HCT116 (cell line): ENCODE data around the gene NAV3. TPM values are rescaled to one million over a fixed set of nuclear protein-coding genes. Genes with fewer than 3 reads are reported as not detected.

Source experiments
- ATAC-seq: fragments of 200-7000 bp; cut with Tn5 transposase; 2 replicates; pipeline ENCODE4 v1.9.1; 2020; ENCODE audit warnings: mild to moderate bottlenecking, moderate library complexity
- BruUV-seq: library from RNA; stranded (reverse); fragments of 400-500 nt; replicated peaks from 2 replicates; lab custom pipeline; 2021; lab: Mats Ljungman, UMichigan
- CTCF ChIA-PET: fragments of 300-600 bp; sonication (Branson Sonifier 250); formaldehyde crosslinking; loops from one replicate; lab custom pipeline; 2021; ENCODE audit warnings: antibody characterized with exemption; lab: Charles Lee
- POLR2A ChIA-PET: fragments of 300-600, 350-600 bp; sonication (Branson Sonifier 250); formaldehyde crosslinking; loops from one replicate; lab custom pipeline; 2021; ENCODE audit warnings: antibody characterized with exemption; lab: Charles Lee
- RAD21 ChIA-PET, 2 experiments: fragments of 300-600 bp; sonication (Branson Sonifier 250); formaldehyde crosslinking; loops; one replicate each; lab custom pipeline; 2023; ENCODE audit warnings: low total read pairs in 2 of 2; ENCODE audit not compliant: uncharacterized antibody in 2 of 2, unreplicated experiment in 2 of 2, low non-redundant PET in 1 of 2; lab: Charles Lee
- DNase-seq: peaks from one replicate; pipeline ENCODE4 v3.0.0-alpha.2; 2010; ENCODE audit warnings: low read depth, low spot score
- H2AFZ ChIP-seq: fragments of 200-600 bp; shearing (Covaris generic), sonication (generic); 2 replicates; pipeline ENCODE4 v1.6.1; 2017; ENCODE audit warnings: low read depth, mixed run types, mixed read lengths, antibody characterized with exemption, low read length; ENCODE audit not compliant: poor library complexity, severe bottlenecking
- H3K27ac ChIP-seq: 2 replicates; pipeline ENCODE4 v1.5.1; 2012; ENCODE audit warnings: low read depth, low read length
- H3K27me3 ChIP-seq: fragments of 200-600 bp; sonication (generic); 2 replicates; pipeline ENCODE4 v1.6.1; 2016; ENCODE audit warnings: mixed run types, low read length, mixed read lengths; ENCODE audit not compliant: insufficient read depth
- H3K36me3 ChIP-seq, 2 experiments: fragments of 200-500 bp in 1 of 2; fragments of 200-600 bp in 1 of 2; sonication (Bioruptor generic) in 1 of 2; sonication (generic) in 1 of 2; 2 replicates each; pipeline versions ENCODE4 v1.5.1 to v1.6.1; 2014 to 2016; ENCODE audit warnings: low read length in 2 of 2, inconsistent platforms in 1 of 2, mixed read lengths in 1 of 2, mixed run types in 1 of 2; ENCODE audit not compliant: insufficient read depth in 2 of 2, control insufficient read depth in 1 of 2
- H3K4me1 ChIP-seq, 2 experiments: fragments of 200-600 bp in 1 of 2; sonication (generic) in 1 of 2; 2 replicates each; pipeline versions ENCODE4 v1.5.1 to v1.6.1; 2012 to 2017; ENCODE audit warnings: low read length in 2 of 2, inconsistent platforms in 1 of 2, mild to moderate bottlenecking in 1 of 2, mixed read lengths in 1 of 2, mixed run types in 1 of 2, moderate library complexity in 1 of 2; ENCODE audit not compliant: insufficient read depth in 2 of 2, control insufficient read depth in 1 of 2
- H3K4me2 ChIP-seq: fragments of 200-600 bp; sonication (generic); 2 replicates; pipeline ENCODE4 v1.6.1; 2017; ENCODE audit warnings: mixed run types, low read length, mixed read lengths
- H3K4me3 ChIP-seq, 2 experiments: fragments of 200-600 bp in 1 of 2; sonication (generic) in 1 of 2; replicated peaks in 1 of 2; 2 replicates each; pipeline ENCODE4 v1.5.1; 2011 to 2016; ENCODE audit warnings: low read length in 2 of 2, control low read depth in 1 of 2, low read depth in 1 of 2, mild to moderate bottlenecking in 1 of 2, mixed read lengths in 1 of 2, mixed run types in 1 of 2
- H3K79me2 ChIP-seq: fragments of 200-600 bp; sonication (generic); 2 replicates; pipeline ENCODE4 v1.6.1; 2017; ENCODE audit warnings: mild to moderate bottlenecking, mixed run types, low read length, moderate library complexity, mixed read lengths; ENCODE audit not compliant: insufficient read depth
- H3K9ac ChIP-seq: fragments of 200-600 bp; sonication (generic); 2 replicates; pipeline ENCODE4 v1.6.1; 2016; ENCODE audit warnings: low read length, mixed read lengths
- H3K9me2 ChIP-seq: fragments of 200-600 bp; sonication (generic), shearing (Covaris generic); 2 replicates; pipeline ENCODE4 v1.6.1; 2017; ENCODE audit warnings: mixed run types, mild to moderate bottlenecking, moderate library complexity; ENCODE audit not compliant: insufficient read depth
- H3K9me3 ChIP-seq, 2 experiments: fragments of 200-500 bp in 1 of 2; fragments of 200-600 bp in 1 of 2; sonication (Bioruptor generic) in 1 of 2; sonication (generic) in 1 of 2; 2 replicates each; pipeline ENCODE4 v1.6.1; 2014 to 2017; ENCODE audit warnings: low read length in 2 of 2, mixed read lengths in 2 of 2, inconsistent platforms in 1 of 2, low read depth in 1 of 2, mild to moderate bottlenecking in 1 of 2, mixed run types in 1 of 2, moderate library complexity in 1 of 2; ENCODE audit not compliant: control insufficient read depth in 1 of 2, insufficient read depth in 1 of 2
- H4K20me1 ChIP-seq: fragments of 200-600 bp; sonication (generic), shearing (Covaris generic); 2 replicates; pipeline ENCODE4 v1.6.1; 2017; ENCODE audit warnings: mixed run types, mild to moderate bottlenecking, moderate library complexity; ENCODE audit not compliant: insufficient read depth
- CBX3 ChIP-seq: IDR thresholded peaks from 2 replicates; pipeline ENCODE4 v1.6.1; 2012; ENCODE audit warnings: low read depth
- CEBPB ChIP-seq: IDR thresholded peaks from 2 replicates; pipeline ENCODE4 v1.6.1; 2012; ENCODE audit warnings: low read depth
- CTCF ChIP-seq, 3 experiments: fragments of 200-600 bp in 1 of 3; sonication (generic) in 1 of 3; IDR thresholded peaks in 2 of 3; conservative IDR thresholded peaks in 1 of 3; 2 replicates each; pipeline ENCODE4 v1.5.1; 2012 to 2017; ENCODE audit warnings: low read depth in 2 of 3, low read length in 2 of 3, antibody characterized with exemption in 1 of 3, borderline replicate concordance in 1 of 3, control low read depth in 1 of 3, mild to moderate bottlenecking in 1 of 3, mixed read lengths in 1 of 3, mixed run types in 1 of 3, moderate library complexity in 1 of 3; ENCODE audit not compliant: insufficient read depth in 1 of 3
- EGR1 ChIP-seq: IDR thresholded peaks from 2 replicates; pipeline ENCODE4 v1.6.1; 2012; ENCODE audit warnings: low read depth
- ELF1 ChIP-seq: IDR thresholded peaks from 2 replicates; pipeline ENCODE4 v1.6.1; 2012; ENCODE audit warnings: low read depth, borderline replicate concordance
- EZH2 ChIP-seq: fragments of 200-600 bp; sonication (generic); IDR thresholded peaks from 2 replicates; pipeline ENCODE4 v1.6.1; 2017; ENCODE audit warnings: antibody characterized with exemption, mixed run types
- EZH2phosphoT487 ChIP-seq: fragments of 200-600 bp; IDR thresholded peaks from 2 replicates; pipeline ENCODE4 v1.6.1; 2018; ENCODE audit warnings: antibody characterized with exemption, borderline replicate concordance
- FOSL1 ChIP-seq: IDR thresholded peaks from 2 replicates; pipeline ENCODE4 v1.6.1; 2012; ENCODE audit warnings: low read depth
- JUND ChIP-seq: IDR thresholded peaks from 2 replicates; pipeline ENCODE4 v1.6.1; 2012
- MAX ChIP-seq: IDR thresholded peaks from 2 replicates; pipeline ENCODE4 v1.6.1; 2012
- POLR2AphosphoS5 ChIP-seq: IDR thresholded peaks from 2 replicates; pipeline ENCODE4 v1.6.1; 2011; ENCODE audit warnings: mild to moderate bottlenecking, low read depth, low read length, moderate library complexity
- RAD21 ChIP-seq: IDR thresholded peaks from 2 replicates; pipeline ENCODE4 v1.6.1; 2012; ENCODE audit warnings: low read depth, mild to moderate bottlenecking
- SIN3A ChIP-seq: IDR thresholded peaks from 2 replicates; pipeline ENCODE4 v1.6.1; 2012; ENCODE audit warnings: low read depth
- SP1 ChIP-seq: IDR thresholded peaks from 2 replicates; pipeline ENCODE4 v1.6.1; 2012; ENCODE audit warnings: low read depth
- SRF ChIP-seq: IDR thresholded peaks from 2 replicates; pipeline ENCODE4 v1.6.1; 2012; ENCODE audit warnings: low read depth
- TCF7L2 ChIP-seq: IDR thresholded peaks from 2 replicates; pipeline ENCODE4 v1.7.0; 2011; ENCODE audit warnings: borderline replicate concordance, inconsistent platforms; ENCODE audit not compliant: insufficient read depth, insufficient read length; ENCODE audit errors: extremely low read depth
- YY1 ChIP-seq: IDR thresholded peaks from 2 replicates; pipeline ENCODE4 v1.6.1; 2011; ENCODE audit warnings: low read length, low read depth, moderate library complexity, mild to moderate bottlenecking; ENCODE audit not compliant: insufficient replicate concordance; ENCODE audit errors: extremely low read depth
- ZFX ChIP-seq: fragments of 450-650 bp; IDR thresholded peaks from 2 replicates; pipeline ENCODE4 v1.6.1; 2017
- ZNF274 ChIP-seq: fragments of 200-500 bp; sonication (Bioruptor generic); IDR thresholded peaks from 2 replicates; pipeline ENCODE4 v1.6.1; 2014; ENCODE audit warnings: mild to moderate bottlenecking, low read depth, low read length, inconsistent platforms
- intact Hi-C: fragments of 100-400 bp; cut with micrococcal nuclease; formaldehyde crosslinking; loops from 2 replicates; pipeline ENCODE4 v1.10.0; 2022
- total RNA-seq: library from RNA; stranded (reverse); gene quantifications from one replicate; pipeline ENCODE4 v1.2.1, GENCODE V29; 2021; ENCODE audit not compliant: unreplicated experiment
- TF ChIP-seq, protein P1 (sequence below): IDR thresholded peaks from 2 replicates; pipeline ENCODE4 v1.6.1; 2012; ENCODE audit warnings: low read depth

The NAV3 gene
- total RNA-seq, 1 experiment from 2014 or later: 7.8 TPM

GRCh38 chr12:78244916-78245507, 414.3 kb downstream of the NAV3 start:
- ChIA-PET CTCF (no interaction called here), RAD21 (no interaction called here), POLR2A (interaction anchor here (1.8 kb wide), 1 partner anchor 15 kb away, joined by 5 read pairs; no protein-coding TSS in a partner anchor)
- Histone ChIP-seq H3K4me2 (no peak overlapping the region), H4K20me1 (no peaks in the 10 kb centered on the region), H3K4me3 (no peak overlapping the region), H3K4me1 (no peaks in the 10 kb centered on the region), H3K27ac (no peak overlapping the region), H2AFZ (no peak overlapping the region), H3K9me3 (no peaks in the 10 kb centered on the region), H3K9ac (no peak overlapping the region), H3K36me3 (no peaks in the 10 kb centered on the region), H3K27me3 (no peaks in the 10 kb centered on the region), H3K79me2 (no peaks in the 10 kb centered on the region), H3K9me2 (no peaks in the 10 kb centered on the region; the same call in 1 of the 2 replicates)
- TF ChIP-seq MAX (no peak), RAD21 (no peak), TCF7L2 (no peak), ZNF274 (no peak), SP1 (no peak), CEBPB (no peak), ELF1 (no peak), POLR2AphosphoS5 (no peak), CBX3 (no peak), CTCF (IDR thresholded peaks at IDR 0.05 in 2 of 3, conservative IDR thresholded peaks at IDR 0.05 in 1 of 3; ENCODE audit: borderline replicate concordance in 1 of 3, insufficient read depth in 1 of 3, low read depth in 2 of 3, low read length in 2 of 3) (no peak), EZH2 (no peak), ZFX (no peak), SRF (no peak), YY1 (no peak), FOSL1 (no peak), EZH2phosphoT487 (no peak), JUND (no peak), EGR1 (no peak), SIN3A (no peak)
- TF ChIP-seq, protein P1, sequence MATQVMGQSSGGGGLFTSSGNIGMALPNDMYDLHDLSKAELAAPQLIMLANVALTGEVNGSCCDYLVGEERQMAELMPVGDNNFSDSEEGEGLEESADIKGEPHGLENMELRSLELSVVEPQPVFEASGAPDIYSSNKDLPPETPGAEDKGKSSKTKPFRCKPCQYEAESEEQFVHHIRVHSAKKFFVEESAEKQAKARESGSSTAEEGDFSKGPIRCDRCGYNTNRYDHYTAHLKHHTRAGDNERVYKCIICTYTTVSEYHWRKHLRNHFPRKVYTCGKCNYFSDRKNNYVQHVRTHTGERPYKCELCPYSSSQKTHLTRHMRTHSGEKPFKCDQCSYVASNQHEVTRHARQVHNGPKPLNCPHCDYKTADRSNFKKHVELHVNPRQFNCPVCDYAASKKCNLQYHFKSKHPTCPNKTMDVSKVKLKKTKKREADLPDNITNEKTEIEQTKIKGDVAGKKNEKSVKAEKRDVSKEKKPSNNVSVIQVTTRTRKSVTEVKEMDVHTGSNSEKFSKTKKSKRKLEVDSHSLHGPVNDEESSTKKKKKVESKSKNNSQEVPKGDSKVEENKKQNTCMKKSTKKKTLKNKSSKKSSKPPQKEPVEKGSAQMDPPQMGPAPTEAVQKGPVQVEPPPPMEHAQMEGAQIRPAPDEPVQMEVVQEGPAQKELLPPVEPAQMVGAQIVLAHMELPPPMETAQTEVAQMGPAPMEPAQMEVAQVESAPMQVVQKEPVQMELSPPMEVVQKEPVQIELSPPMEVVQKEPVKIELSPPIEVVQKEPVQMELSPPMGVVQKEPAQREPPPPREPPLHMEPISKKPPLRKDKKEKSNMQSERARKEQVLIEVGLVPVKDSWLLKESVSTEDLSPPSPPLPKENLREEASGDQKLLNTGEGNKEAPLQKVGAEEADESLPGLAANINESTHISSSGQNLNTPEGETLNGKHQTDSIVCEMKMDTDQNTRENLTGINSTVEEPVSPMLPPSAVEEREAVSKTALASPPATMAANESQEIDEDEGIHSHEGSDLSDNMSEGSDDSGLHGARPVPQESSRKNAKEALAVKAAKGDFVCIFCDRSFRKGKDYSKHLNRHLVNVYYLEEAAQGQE: no peak
- intact Hi-C loops: no loop called here
- no peak for ATAC-seq
- no peak for DNase-seq
- no TSS peak for BruUV-seq
